ENCODE data around the gene IDH3G.
"Not testable (repeated sequence)": the region's sequence is repeated elsewhere in the genome, so short reads cannot be mapped to it uniquely, and the experiment has no call there.

The IDH3G gene

DNA sequence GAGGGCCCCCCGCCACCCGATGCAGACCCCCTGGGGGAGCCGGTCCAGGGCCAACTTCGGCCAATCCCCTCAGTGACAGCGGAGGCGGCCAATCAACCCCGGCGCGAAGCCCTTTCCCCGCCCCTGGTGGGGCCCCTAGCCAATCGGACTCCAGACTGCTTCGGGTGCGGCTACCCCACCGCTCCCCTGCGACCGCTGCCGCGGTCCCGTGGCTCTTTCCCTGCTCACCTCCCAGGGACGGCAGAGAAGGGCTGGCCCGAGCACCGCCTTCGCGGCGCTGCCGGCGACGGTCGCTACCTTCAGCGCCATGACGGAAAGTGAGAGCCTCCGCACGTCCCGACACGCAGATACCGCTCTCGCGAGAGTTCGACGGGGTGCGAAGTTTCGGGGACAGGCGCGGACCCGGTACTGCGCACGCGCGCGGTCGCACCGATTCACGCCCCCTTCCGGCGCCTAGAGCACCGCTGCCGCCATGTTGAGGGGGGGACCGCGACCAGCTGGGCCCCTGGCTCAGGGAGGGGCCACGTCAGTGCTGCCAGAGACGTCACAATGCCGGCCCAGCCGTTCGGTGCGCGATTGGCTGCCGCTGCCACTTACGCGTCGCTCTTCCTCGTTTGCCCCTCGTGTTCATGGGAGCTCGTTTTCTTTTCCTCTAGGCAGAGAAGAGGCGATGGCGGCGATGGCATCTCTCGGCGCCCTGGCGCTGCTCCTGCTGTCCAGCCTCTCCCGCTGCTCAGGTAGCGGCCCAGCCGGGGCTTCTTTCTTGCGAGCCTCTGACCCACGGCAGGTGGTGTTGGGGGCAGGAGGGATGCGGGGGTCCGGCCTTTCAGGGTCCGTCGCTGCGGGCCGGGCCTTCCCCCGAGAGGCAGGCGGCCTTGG is at the start of gene IDH3G, which contains the start of gene SSR4:
TSS of gene IDH3G (minus strand) at position 358 of the 879 bp plus-strand sequence. CDS start at position 309, 49 bp downstream.
TSS of gene SSR4 (plus strand) at position 651 of the 879 bp plus-strand sequence. CDS start at position 671, 20 bp downstream.
- peak; percentile 85 for DNase-seq (ENCODE audit: low read depth)

DNA sequence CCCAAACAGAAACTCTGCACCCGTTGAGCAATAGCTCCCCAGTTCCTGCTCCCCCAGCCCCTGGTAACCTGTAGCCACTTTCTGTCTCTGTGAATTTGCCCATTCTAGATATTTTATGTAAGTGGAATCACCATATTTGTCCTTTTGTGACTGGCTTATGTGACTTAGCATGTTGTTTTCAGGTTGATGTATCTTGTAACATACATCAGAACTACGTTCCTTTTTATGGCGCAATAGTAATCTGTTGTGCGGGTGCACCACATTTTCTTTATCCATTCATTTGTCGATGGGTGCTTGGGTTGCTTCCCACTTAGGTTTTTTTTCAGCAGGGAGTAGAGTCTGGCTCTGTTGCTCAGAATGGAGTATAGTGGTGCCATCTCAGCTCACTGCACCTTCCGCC is 42.7 kb upstream of the IDH3G start:
- DNase-seq (ENCODE audit: low read depth): no peak

DNA sequence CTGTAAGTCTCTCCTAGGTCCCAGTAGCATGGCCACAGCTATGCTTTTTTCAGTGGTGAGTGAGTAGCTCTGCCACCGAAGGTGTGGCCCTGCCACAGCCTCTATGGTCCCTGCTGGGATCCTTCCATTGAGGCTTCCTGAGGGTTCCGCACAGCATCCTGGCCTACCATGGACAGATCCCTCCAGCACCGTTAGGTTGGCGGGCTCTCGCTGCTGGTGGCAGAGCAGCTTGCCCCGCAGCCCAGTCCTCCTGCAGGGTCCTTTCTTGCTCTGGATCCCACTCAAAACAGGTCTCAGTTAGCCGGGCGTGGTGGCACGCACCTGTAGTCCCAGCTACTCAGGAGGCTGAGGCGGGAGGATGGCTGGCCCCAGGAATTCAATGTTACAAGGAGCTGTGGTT is 38.6 kb upstream of the IDH3G start:
- no peak for DNase-seq (ENCODE audit: low read depth)

DNA sequence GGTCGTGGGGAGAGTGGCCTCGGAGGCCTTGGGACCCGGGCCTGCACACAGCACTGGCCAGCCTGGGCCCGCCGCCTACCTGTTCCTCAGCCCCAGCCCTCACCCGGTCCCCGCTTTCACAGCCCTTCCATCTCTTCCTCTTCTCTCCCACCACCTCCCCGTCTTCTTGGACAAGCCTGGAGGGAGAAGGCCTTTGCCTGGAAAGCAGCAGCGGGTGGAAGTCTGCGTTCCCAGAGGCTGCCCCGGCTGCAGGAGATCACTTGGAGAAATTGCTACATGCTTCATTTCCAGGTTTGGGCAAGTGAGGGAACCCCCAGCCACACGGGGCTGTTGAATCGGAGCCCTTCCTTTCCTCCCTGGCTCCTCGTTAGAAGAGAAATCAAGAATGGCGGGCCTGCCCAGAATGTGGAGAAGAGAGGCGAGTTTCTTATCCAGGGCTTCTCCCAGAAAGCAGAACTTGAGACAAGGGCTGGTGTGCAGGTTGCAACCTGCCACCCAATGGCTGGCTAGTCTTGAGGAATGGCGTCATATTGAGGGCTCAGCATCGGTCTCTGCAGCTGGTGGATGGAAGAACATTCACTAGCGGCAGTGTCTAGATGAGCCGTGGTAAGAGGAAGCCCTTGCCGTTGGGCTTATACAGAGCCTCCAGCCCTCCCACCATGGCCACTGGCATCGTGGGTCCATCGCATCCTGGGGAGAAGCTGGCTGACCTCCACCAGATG is 37.4 kb upstream of the IDH3G start:
- DNase-seq (ENCODE audit: low read depth): no peak

DNA sequence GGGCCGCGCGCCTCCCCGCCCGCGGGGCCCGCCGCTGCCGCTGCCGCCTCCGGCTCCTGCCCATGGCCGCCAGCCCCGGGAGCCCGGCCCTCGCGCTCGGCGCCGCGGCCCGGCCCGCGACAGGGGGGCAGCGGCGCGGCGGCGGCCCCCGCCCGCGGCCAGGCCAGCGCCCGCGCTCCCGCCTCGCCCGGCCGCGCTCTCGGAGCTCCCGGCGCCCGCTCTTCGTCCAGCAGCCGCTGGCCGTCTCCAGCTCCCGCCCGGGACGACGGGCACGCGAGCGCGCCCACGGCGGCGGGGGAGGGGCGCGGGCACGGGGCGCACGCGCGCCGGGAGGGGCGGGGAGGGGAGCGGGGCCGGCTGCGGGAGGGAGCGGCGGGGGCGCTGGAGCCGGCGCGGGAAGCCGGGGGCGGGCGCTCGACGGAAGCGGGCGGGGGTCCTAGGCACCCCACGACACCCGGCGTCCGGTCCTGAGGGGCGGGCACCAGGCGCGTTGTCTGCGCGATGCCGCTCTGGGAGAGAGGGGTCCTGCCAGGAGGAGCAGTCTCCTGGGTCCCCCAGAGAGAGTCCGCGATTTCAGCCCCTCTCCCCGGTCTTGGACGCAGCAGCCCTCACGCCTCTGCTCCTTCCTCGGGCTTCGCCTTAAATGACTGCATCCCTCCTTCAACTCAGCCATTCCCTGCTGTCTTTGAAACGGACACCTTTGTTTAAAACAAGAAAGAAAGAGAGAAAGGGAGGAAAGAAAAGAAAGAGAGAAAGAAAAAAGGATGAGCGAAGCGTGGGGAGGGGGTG is 36.7 kb upstream of the IDH3G start:
- no peak for DNase-seq (ENCODE audit: low read depth)

DNA sequence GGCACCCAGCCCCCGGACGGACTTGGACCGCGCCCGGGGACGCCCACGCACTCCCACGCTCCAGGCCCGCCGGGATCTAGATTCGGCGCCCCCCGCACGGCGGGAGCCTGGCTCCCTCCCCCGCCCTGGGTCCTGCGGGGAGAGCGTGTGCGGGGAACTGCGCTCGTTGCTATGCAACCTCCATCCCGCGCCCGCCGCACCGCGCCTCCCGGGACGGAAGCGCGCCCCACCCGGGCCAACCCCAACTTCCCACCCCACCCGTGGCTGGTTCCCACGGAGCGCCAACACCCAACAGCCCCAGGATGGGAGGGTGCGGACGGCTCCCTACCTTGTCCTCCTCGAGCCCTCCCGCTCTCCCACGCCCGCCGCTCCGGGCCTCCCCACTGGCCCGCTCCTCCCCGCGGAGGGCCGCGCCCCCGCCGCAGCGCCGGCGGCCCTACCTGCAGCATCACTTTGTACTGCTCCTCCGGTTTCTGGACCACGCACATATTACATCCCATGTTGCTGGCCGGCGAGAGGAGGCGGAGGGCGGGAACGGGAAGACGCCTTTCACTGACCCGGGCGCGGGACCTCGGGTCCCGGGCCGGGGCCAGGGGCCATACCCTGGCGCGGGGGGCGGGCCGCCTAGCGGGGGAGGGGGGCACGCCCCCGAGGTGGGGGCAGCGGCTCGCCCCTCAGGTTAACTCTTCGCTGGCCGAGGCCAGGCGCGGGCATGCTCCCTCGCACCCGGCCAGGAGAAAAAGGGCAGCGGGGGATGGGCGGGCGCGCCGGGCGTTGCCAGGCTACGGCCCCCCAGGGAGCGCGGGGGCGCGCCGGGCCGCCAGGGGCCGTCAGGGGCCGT is 35.8 kb upstream of the IDH3G start, which contains the start of gene PDZD4:
TSS of gene PDZD4 (minus strand) at position 746 of the 841 bp plus-strand sequence. CDS start at position 500, 246 bp downstream.
- no peak for DNase-seq (ENCODE audit: low read depth)

DNA sequence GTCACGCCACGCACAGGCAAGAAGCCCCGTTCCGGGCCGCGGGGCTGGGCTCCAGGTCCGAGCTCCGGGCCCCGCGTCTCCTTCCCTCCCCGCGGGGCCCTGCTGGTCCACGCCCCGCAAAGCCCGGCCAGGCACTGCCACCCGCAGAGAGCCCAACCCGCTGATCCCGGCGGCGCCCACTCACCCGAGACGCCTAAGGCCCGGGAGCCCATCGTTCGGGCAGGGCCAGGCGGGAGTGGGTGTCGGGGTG is 35.3 kb upstream of the IDH3G start:
- DNase-seq (ENCODE audit: low read depth): no peak

DNA sequence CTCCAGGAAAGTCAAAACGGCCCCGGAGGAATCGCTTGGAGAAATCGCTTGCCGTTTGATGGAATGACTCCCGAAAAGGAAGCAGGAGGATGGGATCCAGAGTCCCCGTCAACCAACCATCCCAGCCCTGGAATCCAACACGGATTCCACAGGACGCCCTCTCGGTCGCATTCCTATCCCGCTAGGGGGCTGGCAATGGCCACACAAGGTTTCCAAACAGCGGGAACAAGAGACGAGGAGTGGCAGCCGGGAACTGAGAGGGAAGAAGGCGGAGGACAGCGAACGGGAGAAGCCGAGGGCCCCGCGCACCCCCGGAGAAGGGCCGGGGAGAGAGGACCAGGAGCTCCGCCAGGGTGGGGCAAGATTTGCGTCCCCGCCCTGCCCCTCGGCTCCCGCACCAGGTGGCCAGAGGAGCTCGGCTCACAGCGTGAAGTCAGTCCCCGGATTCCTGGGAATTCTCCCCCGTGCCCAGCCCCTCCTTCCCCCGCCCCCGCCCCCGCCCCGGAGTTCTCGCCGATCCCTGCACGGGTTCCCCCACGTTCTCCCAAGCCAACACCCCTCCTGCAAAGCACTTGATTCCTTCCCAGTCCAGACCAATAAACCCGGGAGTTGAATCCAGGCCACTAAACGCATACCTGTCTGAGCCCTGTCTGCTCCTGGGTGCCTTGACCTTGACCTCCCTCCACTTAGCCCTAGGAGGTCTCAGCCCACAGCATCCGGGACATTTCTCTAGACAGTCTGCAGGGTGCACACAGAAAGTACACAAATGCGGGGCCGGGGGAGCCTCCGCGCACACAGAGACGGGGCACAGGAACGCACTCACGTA is 34.8 kb upstream of the IDH3G start:
- no peak for DNase-seq (ENCODE audit: low read depth)

DNA sequence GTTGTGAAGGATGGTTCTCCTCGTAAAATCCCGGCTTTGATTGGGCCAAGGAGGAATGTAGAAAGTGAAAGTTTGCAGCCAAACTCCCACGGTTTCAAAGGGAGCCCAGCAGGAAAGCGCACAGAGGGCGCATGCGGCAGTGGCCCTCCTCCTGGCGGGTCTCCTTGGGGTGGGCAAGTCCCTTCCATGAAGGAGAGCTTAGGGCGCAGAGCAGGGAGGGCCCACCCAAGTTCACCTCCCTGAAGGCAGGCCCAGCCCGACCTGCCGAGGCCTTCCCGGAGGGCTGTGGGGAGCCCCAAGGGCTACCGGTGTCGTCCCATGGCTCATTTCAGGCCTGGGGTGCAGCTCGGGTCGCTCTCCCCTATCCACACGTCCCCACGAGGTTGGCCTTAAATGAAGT is 34.1 kb upstream of the IDH3G start:
- DNase-seq (ENCODE audit: low read depth): no peak

DNA sequence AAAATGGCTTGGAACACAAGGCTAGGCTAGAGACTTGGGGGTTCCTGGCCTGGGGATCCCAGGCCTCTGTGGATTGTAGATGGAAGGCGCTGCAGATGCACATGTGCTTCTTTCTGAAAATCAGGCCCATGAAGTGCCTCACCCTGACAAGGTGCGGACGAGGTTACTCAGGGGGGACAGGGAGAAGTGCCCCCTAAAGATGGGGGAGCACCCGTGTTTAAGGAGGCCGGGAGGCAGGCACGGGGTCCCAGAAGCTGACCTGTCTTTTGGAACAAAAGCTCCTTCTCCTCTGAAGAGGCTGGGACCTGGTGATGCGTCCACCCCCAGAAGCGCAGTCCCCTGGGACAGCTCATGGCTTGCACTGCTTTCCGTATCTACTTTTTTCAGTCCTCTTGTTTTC is 33.7 kb upstream of the IDH3G start:
- no peak for DNase-seq (ENCODE audit: low read depth)

DNA sequence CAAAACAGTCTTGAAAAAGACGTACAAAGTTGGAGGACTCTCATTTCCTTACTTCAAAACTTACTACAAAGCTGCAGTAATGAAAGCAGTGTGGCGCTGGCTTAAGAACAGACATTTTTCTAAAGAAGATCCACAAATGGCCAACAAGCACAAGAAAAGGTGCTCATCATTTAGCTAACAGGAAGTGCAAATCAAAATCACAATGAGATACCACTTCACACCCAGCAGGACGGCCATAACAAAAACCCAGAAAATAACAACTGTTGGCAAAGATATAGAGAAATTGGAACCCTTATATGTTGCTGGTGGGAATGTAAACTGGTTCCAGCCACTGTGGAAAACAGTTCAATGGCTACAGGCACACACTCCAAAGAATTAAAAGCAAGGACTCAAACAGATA is 32.8 kb upstream of the IDH3G start:
- DNase-seq (ENCODE audit: low read depth): no peak

DNA sequence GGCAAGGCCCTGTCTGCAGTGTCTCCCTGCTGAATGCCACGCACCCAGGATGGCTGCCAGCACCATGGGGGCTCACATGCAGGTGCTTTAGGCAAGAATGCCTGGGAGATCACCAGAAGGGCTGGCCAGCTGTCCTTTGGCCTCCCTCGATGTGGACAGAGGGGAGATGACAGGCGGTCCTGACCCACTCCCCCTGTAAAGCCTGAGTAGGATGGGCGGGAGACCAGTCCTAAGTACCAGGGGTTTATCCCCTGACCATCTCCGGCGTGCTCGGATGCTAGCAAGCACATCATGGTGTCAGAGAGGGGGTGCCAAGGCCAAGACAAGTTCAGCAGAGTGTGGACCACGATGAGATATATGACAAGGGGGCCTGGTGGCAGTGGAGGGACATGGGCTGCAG is 30.9 kb upstream of the IDH3G start:
- DNase-seq (ENCODE audit: low read depth): no peak

DNA sequence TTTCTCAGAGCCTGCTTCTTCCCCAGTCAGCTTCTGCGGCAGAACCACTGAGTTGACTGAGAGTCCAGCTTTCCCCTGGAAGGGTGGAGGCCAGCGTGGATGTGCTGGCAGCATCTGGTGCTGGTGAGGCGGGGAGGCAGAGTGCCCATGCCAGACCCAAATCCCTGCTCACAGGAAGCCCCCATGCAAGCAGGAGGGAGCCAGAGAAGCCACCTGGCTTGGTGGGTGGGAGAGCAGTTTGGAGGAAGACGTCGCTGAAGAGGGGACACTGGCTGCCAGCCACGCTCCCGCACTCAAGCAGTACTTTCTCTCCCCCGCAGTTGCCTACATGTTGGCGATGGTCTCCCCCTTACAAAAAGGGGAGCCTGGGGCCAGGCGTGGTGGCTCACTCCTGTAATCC is 30.2 kb upstream of the IDH3G start:
- DNase-seq (ENCODE audit: low read depth): no peak

DNA sequence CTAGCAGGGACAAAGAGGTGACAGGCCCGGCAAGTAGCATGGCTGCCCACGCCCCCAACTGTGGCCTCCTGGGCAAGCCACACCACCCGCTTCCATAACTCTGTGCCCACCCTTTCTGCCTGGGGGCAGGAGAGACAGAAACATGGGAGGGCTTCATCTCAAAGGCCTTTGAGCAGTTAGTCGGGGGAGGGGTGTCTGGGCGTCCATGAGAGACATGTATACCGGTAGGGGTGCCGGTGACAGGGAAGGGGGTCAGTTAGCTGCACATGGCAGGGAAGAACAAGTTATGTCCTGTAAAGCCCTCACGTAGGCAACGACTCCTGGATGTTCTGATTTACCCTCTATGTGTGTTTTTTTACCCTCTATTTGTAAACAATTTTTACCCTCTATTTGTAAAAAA is 26.9 kb upstream of the IDH3G start:
- DNase-seq (ENCODE audit: low read depth): no peak

DNA sequence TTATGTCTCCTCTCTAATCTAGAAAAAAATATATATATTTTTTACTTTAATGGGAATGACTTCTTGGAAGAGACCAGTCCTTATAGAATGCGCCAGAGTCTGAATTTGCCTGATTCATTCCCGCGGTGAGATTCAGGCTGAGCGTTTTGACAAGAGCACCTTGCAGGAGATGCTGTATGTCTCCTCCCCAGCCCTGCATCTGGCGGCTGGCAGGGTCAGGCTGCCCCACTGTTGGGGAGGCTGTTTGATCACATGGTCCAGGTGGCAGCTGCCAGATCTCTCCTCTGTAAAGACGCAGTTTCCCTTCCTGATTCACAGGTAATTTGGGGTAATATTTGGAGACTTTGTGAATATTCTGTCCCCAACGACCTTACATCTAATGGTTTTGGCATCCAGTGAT is 26.4 kb upstream of the IDH3G start:
- DNase-seq (ENCODE audit: low read depth): no peak

DNA sequence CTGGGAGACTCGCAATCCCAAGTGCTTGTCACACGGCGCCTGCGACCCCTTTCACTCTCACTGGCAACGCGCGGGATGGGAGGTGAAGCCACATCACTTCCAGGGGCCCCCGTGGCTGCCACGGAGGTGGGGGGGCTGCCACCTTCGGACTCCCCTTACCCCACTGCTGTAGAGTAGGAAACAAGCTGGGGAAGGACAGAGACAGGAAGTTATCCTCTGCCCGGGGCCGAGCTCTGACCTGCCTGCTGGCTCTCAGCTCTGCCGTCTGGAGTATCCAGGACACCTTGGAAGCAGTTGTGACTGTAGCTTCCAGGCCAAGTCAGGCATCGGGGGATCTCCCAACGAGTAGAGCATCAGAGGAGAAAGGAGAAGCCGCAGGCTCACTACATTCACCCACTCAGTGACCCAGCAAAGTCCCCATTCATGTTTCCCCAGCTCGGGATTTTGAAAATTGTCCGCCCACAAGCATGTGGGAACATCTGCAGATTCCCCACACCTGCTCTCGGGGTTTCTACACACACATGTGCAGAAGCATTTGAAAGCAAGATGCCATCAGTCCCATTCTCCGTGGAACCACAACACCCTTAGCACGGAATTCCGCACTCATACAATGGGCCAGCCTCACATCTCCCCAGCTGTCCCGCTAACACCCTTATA is 25.3 kb upstream of the IDH3G start:
- DNase-seq (ENCODE audit: low read depth): no peak

DNA sequence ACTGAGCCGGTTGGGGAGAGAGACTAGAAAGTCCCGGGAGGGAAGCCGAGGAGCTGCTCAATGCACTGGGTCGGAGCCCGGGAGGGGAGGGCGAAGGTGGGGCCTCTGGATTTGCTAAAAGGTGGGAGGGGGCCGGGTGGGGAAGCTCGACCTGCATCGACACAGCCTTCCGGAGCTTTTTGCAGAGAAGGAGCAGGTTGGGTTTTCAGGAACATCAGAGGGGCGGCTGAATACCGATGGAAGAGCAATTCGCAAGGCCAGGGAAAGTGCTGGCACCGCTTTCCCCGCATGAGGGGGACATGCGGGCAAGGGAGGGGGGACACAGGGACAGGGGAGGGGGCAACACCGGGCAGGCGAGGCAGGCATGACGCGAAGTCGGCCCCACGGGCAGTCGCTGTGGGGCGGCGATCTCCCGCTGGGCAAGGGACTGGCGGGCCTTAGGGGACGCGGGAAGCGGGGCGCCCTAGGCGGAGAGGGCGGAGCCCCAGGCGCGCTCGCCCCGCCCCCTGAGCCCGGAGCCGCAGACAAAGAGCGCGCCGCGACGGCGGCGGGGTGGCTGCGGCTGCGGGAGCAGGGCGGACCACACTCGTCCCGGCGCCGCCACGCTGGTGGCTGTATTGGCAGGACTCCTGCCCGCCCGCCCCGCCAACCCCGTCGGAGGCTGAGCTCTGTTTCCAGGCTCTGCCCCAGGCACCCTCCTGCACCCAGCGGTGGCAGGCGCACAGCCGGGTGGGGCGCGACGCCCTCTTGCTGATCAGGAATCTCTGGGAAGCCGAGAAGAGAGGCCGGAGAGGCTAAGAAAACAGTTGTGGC is 24.6 kb upstream of the IDH3G start:
- no peak for DNase-seq (ENCODE audit: low read depth)

DNA sequence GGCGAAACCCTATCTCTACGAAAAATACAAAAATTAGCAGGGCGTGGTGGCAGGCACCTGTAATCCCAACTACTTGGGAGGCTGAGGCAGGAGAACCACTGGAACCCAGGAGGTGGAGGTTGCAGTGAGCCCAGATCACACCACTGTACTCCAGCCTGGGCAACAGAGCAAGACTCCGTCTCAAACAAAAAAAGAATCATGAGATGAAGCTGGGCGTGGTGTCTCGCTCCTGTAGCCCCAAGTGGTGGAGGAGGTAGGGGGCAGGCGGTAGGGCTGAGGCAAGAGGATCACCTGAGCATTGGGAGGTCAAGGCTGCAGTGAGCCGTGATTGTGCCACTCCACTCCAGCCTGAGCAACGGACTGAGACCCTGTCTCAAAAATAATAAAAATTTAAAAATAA is 23.9 kb upstream of the IDH3G start:
- DNase-seq (ENCODE audit: low read depth): not testable (repeated sequence)
